NCI-H748 (cell line): Measurements from ENCODE around the gene LGR4.

ENCODE experiments used
- DNase-seq: peaks from one replicate; lab custom pipeline; 2025; ENCODE audit not compliant: unreplicated experiment; lab: John Stamatoyannopoulos, UW

LGR4 gene

GRCh38 chr11:27386181-27386845 is 86.3 kb downstream of the LGR4 start:
- no peak for DNase-seq

- no peak for DNase-seq
These were observed 87.3 kb downstream of the LGR4 start for GRCh38 chr11:27385245-27385644.

GRCh38 chr11:27384227-27384626 is 88.4 kb downstream of the LGR4 start:
- no peak for DNase-seq

GRCh38 chr11:27383645-27384044 is 88.9 kb downstream of the LGR4 start:
- DNase-seq = no peak

- no peak for DNase-seq
These were observed 91.3 kb downstream of the LGR4 start for GRCh38 chr11:27381238-27381666.

GRCh38 chr11:27380771-27381170 is 91.8 kb downstream of the LGR4 start:
- DNase-seq = no peak

- DNase-seq = no peak
These were observed 93.1 kb downstream of the LGR4 start for GRCh38 chr11:27379449-27379848.

- no peak for DNase-seq
These were observed 97.2 kb downstream of the LGR4 start for GRCh38 chr11:27375370-27375769.

GRCh38 chr11:27373856-27374602 is 98.6 kb downstream of the LGR4 start:
- DNase-seq = no peak

GRCh38 chr11:27373392-27373791 is 99.2 kb downstream of the LGR4 start:
- DNase-seq = no peak

GRCh38 chr11:27372164-27372563 is 100.4 kb downstream of the LGR4 start:
- DNase-seq = no peak

- DNase-seq = no peak
These were observed 101.1 kb downstream of the LGR4 start for GRCh38 chr11:27371489-27371888.

GRCh38 chr11:27370374-27370773 is 102.2 kb downstream of the LGR4 start:
- DNase-seq = no peak

- DNase-seq = peak; percentile 97
These were observed 104.7 kb downstream of the LGR4 start for GRCh38 chr11:27367881-27368280.

- no peak for DNase-seq
These were observed 108.9 kb downstream of the LGR4 start for GRCh38 chr11:27363576-27364117.

- DNase-seq = peak; percentile 99
These were observed 109.6 kb downstream of the LGR4 start, which contains the start of gene CCDC34 for GRCh38 chr11:27362749-27363575. CCDC34 (minus strand) TSS chr11:27363215; CDS start chr11:27363194, 21 bp downstream.

- DNase-seq = no peak
These were observed 110.8 kb downstream of the LGR4 start for GRCh38 chr11:27361649-27362431.

GRCh38 chr11:27358296-27358695 is 114.3 kb downstream of the LGR4 start:
- DNase-seq = no peak

GRCh38 chr11:27357250-27357649 is 115.3 kb downstream of the LGR4 start:
- peak; percentile 85 for DNase-seq

- DNase-seq = peak; percentile 15
These were observed 115.9 kb downstream of the LGR4 start for GRCh38 chr11:27356624-27357222.
